Testis (tissue), 3 donors: ENCODE results near the gene C2orf49. TPM values are rescaled to one million over a fixed set of nuclear protein-coding genes. Genes with fewer than 3 reads are reported as not detected.

ENCODE experiments used
- DNase-seq: peaks from one replicate; pipeline ENCODE4 v3.0.0-alpha.2; 2019
- H3K27ac ChIP-seq, 2 donors: fragments of 200-600 bp; sonication (generic); one replicate each; pipeline ENCODE4 v1.5.1; 2019
- H3K27me3 ChIP-seq: fragments of 200-600 bp; sonication (generic); one replicate; pipeline ENCODE4 v1.5.1; 2019
- H3K36me3 ChIP-seq: fragments of 200-600 bp; sonication (generic); one replicate; pipeline ENCODE4 v1.5.1; 2017; ENCODE audit warnings: low read depth; ENCODE audit errors: missing control alignments
- H3K4me1 ChIP-seq: fragments of 200-600 bp; sonication (generic); one replicate; pipeline ENCODE4 v1.5.1; 2019
- H3K4me3 ChIP-seq, 2 donors: fragments of 200-600 bp; sonication (generic); one replicate each; pipeline ENCODE4 v1.5.1; 2017 to 2019
- H3K9me3 ChIP-seq: fragments of 200-600 bp; sonication (generic); one replicate; pipeline ENCODE4 v1.5.1; 2017
- POLR2A ChIP-seq: fragments of 450-650 bp; IDR thresholded peaks from one replicate; pipeline ENCODE4 v1.6.1; 2017; ENCODE audit warnings: antibody characterized with exemption, mild to moderate bottlenecking, moderate library complexity
- WGBS, 2 donors: methylation state at CpG; one replicate each; pipeline ENCODE4 v1.1.5; 2018; 5-methylcytosine and 5-hydroxymethylcytosine counted together
- intact Hi-C: fragments of 100-400 bp; cut with DNase I; formaldehyde crosslinking; loops from one replicate; pipeline ENCODE4 v1.15.1; 2023; ENCODE audit warnings: low total_unique reads
- polyA plus RNA-seq: library from polyadenylated mRNA; stranded (reverse); fragments of 350-450 nt; fragmentation: Illumina TruSeq; extraction: RNeasy Lipid Tissue Mini Kit (QIAGEN cat#74804); gene quantifications from one replicate; pipeline ENCODE4 v1.2.3, GENCODE V29; 2014; ENCODE audit warnings: low read depth, low replicate concordance; ENCODE audit not compliant: insufficient read depth
- total RNA-seq, 2 donors: library from RNA; depleted of rRNA; stranded (reverse); fragments of >200 nt; gene quantifications; one replicate each; pipeline ENCODE4 v1.2.3, GENCODE V29; 2016
- TF ChIP-seq, protein P1 (sequence below), 3 experiments: fragments of 450-650 bp in 2 of 3; fragments of 200-600 bp in 1 of 3; sonication (generic) in 1 of 3; IDR thresholded peaks; one replicate each; pipeline ENCODE4 v1.5.1; 2016 to 2019; ENCODE audit warnings: antibody characterized with exemption in 3 of 3, mild to moderate bottlenecking in 2 of 3, moderate library complexity in 1 of 3

C2orf49 gene
- total and polyA plus RNA-seq, 3 donors from 2014 or later: 28.5 to 35.4 (median 32.6) TPM

DNA sequence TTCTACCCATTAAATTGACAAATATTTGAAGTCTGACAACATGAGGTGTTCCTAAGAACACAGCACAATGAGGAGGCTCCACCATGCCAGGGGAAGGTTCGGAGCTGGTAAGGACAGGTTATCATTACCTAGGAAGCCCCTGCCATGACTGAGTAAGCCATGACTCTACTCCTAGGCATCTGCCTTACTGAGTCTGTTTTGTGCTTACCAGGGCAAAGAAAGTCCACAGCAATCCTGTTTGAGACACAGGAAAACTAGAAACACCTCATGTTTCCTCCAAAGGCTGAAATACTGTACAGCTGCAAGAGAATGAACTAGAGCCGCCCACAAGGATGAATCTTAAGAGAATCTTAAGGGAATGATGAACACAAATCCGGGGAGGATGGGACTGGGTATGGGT lies 19.4 kb upstream of the C2orf49 start:
- H3K27me3 ChIP-seq: no peaks in the 10 kb centered on the region
- DNase-seq: no peak
- intact Hi-C loops: no loop called here
- 92 to 93% methylated on average over 3 of the region's 3 CpGs for WGBS, 2 donors
- no peak overlapping the region for H3K4me3 ChIP-seq
- TF ChIP-seq, protein P1, sequence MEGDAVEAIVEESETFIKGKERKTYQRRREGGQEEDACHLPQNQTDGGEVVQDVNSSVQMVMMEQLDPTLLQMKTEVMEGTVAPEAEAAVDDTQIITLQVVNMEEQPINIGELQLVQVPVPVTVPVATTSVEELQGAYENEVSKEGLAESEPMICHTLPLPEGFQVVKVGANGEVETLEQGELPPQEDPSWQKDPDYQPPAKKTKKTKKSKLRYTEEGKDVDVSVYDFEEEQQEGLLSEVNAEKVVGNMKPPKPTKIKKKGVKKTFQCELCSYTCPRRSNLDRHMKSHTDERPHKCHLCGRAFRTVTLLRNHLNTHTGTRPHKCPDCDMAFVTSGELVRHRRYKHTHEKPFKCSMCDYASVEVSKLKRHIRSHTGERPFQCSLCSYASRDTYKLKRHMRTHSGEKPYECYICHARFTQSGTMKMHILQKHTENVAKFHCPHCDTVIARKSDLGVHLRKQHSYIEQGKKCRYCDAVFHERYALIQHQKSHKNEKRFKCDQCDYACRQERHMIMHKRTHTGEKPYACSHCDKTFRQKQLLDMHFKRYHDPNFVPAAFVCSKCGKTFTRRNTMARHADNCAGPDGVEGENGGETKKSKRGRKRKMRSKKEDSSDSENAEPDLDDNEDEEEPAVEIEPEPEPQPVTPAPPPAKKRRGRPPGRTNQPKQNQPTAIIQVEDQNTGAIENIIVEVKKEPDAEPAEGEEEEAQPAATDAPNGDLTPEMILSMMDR (IDR thresholded peaks at IDR 0.05): no peak
- no peak for TF ChIP-seq POLR2A
- H3K36me3 ChIP-seq: no peaks in the 10 kb centered on the region
- no peaks in the 10 kb centered on the region for H3K9me3 ChIP-seq
- no peak overlapping the region for H3K27ac ChIP-seq
- H3K4me1 ChIP-seq: no peaks in the 10 kb centered on the region

DNA sequence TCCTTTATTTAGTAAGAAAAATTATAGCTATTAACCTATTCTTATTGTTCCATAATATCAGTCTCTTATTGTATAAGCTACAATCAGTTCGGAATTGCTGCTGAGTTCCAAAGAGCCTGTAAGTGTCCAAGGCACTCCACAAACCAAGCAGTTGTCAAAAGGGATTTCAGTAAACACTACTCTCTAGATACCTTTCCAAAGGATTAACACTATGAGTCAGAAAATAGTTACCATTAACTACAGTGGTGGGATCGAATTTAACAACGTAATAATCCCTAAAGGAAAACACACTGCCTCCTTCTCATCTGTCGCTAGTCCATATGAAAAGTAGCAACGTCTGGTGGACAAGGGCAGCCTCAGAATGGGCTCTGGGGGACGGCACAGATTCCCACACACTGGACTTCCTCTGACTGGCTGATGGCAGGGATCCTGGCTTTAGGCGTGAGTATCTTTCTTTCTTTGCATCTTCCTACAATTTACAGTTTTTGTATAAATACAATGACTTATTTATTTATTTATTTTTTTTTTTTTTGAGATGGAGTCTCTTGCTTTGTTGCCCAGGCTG lies 16.6 kb upstream of the C2orf49 start:
- Histone ChIP-seq H3K36me3 (no peaks in the 10 kb centered on the region), H3K9me3 (no peaks in the 10 kb centered on the region), H3K4me3 (no peak overlapping the region), H3K4me1 (no peaks in the 10 kb centered on the region), H3K27me3 (no peaks in the 10 kb centered on the region), H3K27ac (no peak overlapping the region)
- TF ChIP-seq, protein P1 (IDR thresholded peaks at IDR 0.05): no peak
- no peak for TF ChIP-seq POLR2A
- WGBS, 2 donors: 73 to 78% methylated on average over 7 of the region's 7 CpGs
- no peak for DNase-seq
- intact Hi-C loops: no loop called here

DNA sequence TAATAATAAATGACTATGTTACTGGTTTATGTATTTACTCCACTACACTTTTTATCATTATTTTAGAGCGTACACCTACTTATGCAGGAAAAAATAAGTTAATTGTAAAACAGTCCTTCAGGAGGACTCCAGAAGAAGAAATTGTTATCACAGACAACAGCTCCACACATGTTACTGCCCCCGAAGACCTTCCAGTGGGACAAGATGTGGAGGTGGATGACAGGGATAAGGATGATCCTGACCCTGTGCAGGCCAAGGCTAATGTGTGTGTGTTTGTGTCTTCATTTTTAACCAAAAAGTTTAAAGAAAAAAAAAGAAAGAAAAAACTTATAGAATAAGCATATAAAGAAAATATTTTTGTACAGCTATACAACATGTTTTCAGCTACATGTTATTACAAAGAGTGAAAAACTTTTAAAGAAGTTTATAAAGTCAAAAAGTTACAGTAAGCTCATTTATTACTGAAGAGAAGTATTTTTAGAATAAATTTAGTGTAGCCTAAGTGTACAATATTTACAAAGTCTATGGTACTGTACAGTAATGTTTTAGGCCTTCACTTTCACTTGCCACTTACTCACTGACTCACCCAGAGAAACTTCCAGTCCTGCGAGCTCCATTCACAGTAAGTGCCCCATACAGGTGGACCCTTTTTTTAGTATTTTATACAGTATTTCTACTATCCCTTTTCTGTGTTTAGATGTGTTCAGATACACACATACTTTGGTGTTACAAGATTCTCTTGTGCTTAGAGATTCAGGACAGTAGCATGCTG lies 15.3 kb upstream of the C2orf49 start:
- TF ChIP-seq, protein P1 (IDR thresholded peaks at IDR 0.05): no peak
- TF ChIP-seq POLR2A: no peak
- no peak for DNase-seq
- 70 to 72% methylated on average over 3 of the region's 3 CpGs for WGBS, 2 donors
- H3K4me3 ChIP-seq: no peak overlapping the region
- H3K9me3 ChIP-seq: no peaks in the 10 kb centered on the region
- no peak overlapping the region for H3K27ac ChIP-seq
- no peaks in the 10 kb centered on the region for H3K36me3 ChIP-seq
- H3K27me3 ChIP-seq: no peaks in the 10 kb centered on the region
- no peaks in the 10 kb centered on the region for H3K4me1 ChIP-seq
- intact Hi-C loops: no loop called here

DNA sequence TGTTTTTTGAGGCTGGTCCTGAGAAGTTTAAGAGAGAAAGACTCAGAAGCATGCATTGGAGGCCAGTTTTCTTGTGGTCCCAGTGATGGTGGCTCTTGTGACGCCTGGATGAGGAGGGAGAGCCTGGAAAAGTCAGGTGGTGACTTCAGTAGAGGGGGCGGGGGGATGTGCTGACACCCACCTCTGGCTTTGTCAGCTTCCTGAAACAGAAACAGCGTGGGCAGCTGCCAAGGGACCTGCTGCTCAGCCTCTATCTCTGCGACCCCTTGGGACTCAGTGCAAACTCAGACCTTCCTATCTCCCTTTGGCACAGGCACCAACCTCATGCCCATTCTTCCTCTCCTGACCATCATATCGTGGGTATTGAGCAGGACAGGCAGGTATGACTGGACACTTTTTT lies 14.2 kb upstream of the C2orf49 start:
- intact Hi-C loops: no loop called here
- Histone ChIP-seq H3K27me3 (no peaks in the 10 kb centered on the region), H3K4me1 (no peaks in the 10 kb centered on the region), H3K36me3 (no peaks in the 10 kb centered on the region), H3K4me3 (no peak overlapping the region), H3K9me3 (no peaks in the 10 kb centered on the region), H3K27ac (no peak overlapping the region)
- TF ChIP-seq, protein P1 (IDR thresholded peaks at IDR 0.05): no peak
- TF ChIP-seq POLR2A: no peak
- 77 to 86% methylated on average over 5 of the region's 5 CpGs for WGBS, 2 donors
- no peak for DNase-seq

DNA sequence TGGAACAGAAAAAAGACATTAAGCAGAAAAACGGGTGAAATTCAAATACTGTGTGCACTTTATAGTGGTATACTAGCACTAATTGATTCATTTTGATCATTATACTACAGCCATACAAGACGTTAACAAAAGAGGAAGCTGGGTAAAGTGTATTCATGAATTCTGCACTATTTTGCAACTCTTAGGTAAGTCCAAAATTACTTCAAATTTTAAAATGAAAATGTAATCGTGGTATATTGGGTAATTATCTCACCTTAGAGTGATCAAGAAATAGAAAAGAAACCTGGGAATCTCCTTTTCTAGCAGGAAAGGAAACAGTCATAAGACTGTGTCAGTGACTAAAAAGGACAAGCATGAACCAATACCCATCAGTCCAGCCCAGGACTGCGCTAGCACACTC lies 13.2 kb upstream of the C2orf49 start:
- Histone ChIP-seq H3K4me1 (no peaks in the 10 kb centered on the region), H3K9me3 (no peaks in the 10 kb centered on the region), H3K36me3 (no peaks in the 10 kb centered on the region), H3K27ac (no peak overlapping the region), H3K4me3 (no peak overlapping the region), H3K27me3 (no peaks in the 10 kb centered on the region)
- 79 to 92% methylated on average over 4 of the region's 4 CpGs for WGBS, 2 donors
- intact Hi-C loops: no loop called here
- no peak for DNase-seq
- TF ChIP-seq, protein P1 (IDR thresholded peaks at IDR 0.05): no peak
- no peak for TF ChIP-seq POLR2A
